Ascending aorta (tissue), 2 donors: ENCODE results near the gene DENND5A. TPM values are rescaled to one million over a fixed set of nuclear protein-coding genes. Genes with fewer than 3 reads are reported as not detected.

Source experiments
- DNase-seq, 2 donors: peaks; one replicate each; pipeline ENCODE4 v3.0.0-alpha.2; 2019; ENCODE audit warnings: low spot score in 2 of 2
- H3K27ac ChIP-seq, 2 donors: fragments of 200-600 bp; sonication (generic); one replicate each; pipeline ENCODE4 v1.5.1; 2016 to 2017; ENCODE audit warnings: mild to moderate bottlenecking in 1 of 2
- H3K27me3 ChIP-seq: fragments of 200-600 bp; sonication (generic); one replicate; pipeline ENCODE4 v1.5.1; 2017
- H3K36me3 ChIP-seq, 2 donors: fragments of 200-600 bp; sonication (generic); one replicate each; pipeline ENCODE4 v1.5.1; 2016
- H3K4me1 ChIP-seq, 2 donors: fragments of 200-600 bp; sonication (generic); one replicate each; pipeline ENCODE4 v1.5.1; 2016 to 2017; ENCODE audit warnings: mild to moderate bottlenecking in 1 of 2
- H3K4me3 ChIP-seq, 2 donors: fragments of 200-600 bp; sonication (generic); one replicate each; pipeline ENCODE4 v1.5.1; 2016 to 2017; ENCODE audit warnings: mild to moderate bottlenecking in 1 of 2
- H3K9me3 ChIP-seq, 2 donors: fragments of 200-600 bp; sonication (generic); one replicate each; pipeline ENCODE4 v1.5.1; 2016
- intact Hi-C: fragments of 100-400 bp; cut with DNase I; formaldehyde crosslinking; loops from one replicate; pipeline ENCODE4 v1.15.1; 2023
- total RNA-seq: library from RNA; depleted of rRNA; stranded (reverse); fragments of >200 nt; gene quantifications from one replicate; pipeline ENCODE4 v1.1.0, GENCODE V29; 2016
- TF ChIP-seq, protein P1 (sequence below), 3 experiments: fragments of 200-600 bp in 2 of 3; fragments of 450-650 bp in 1 of 3; sonication (generic) in 2 of 3; IDR thresholded peaks; one replicate each; pipeline ENCODE4 v1.5.1; 2016 to 2019; ENCODE audit warnings: antibody characterized with exemption in 3 of 3, mild to moderate bottlenecking in 1 of 3, moderate library complexity in 1 of 3

DENND5A gene
- total RNA-seq, 1 donor from 2014 or later: 111 TPM

DNA sequence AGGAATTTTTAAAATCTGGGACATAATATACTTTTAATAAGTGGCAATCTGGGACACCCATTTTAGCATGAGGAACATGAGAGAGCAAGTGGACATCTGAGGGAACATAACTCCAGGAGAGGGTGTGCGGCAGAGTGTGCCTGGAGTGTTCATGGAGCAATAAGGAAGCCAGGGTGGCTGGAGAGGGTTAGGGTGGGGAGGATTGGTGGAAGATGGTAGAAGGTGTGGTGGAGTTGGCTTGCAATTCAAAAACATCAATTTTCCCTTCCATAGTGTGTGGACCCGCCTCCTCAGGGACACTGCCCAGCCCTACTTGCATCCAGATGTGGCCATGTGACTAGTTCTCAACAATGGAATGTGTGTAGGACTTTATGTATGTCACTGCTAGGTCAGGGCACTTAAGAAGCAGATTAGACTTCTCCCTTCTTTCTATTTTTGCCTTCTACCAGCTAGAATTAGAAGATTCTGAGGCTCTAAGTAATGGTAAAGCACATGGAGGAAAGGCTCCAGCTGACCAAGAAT, 4.4 kb upstream of the DENND5A start:
- Histone ChIP-seq H3K27ac (no peak overlapping the region), H3K4me3 (no peak overlapping the region), H3K9me3 (no peaks in the 10 kb centered on the region), H3K4me1 (no peaks in the 10 kb centered on the region), H3K27me3 (no peaks in the 10 kb centered on the region), H3K36me3 (no peaks in the 10 kb centered on the region)
- TF ChIP-seq, protein P1, sequence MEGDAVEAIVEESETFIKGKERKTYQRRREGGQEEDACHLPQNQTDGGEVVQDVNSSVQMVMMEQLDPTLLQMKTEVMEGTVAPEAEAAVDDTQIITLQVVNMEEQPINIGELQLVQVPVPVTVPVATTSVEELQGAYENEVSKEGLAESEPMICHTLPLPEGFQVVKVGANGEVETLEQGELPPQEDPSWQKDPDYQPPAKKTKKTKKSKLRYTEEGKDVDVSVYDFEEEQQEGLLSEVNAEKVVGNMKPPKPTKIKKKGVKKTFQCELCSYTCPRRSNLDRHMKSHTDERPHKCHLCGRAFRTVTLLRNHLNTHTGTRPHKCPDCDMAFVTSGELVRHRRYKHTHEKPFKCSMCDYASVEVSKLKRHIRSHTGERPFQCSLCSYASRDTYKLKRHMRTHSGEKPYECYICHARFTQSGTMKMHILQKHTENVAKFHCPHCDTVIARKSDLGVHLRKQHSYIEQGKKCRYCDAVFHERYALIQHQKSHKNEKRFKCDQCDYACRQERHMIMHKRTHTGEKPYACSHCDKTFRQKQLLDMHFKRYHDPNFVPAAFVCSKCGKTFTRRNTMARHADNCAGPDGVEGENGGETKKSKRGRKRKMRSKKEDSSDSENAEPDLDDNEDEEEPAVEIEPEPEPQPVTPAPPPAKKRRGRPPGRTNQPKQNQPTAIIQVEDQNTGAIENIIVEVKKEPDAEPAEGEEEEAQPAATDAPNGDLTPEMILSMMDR (IDR thresholded peaks at IDR 0.05): no peak
- peak in 1 of 2 donors; percentile 50 for DNase-seq
- intact Hi-C loops: loop anchor here (5.0 kb wide), 3 partner anchors 52 to 193 kb away; partner anchors contain the start of gene ZNF143

DNA sequence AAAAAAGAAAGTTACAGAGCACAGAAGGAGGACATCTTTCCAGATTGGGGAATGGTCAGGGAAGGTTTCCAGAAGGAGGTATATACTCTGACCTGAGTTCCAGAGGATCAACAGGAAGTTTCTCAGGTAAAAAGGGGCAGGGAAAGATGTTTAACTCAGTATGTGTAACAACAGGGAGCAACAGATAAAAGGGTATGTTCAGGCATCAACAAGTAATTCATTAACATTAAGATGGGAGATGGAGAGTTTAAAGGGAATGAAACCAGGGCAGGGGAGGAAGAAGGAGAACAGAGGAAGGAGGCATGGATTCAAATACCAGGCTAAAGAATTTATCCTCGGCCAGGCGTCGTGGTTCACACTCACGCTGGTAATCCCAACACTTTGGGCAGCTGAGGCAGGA, 2.5 kb upstream of the DENND5A start:
- Histone ChIP-seq H3K4me1 (peaks cover 0 to 5% of the 10 kb centered on the region in 2 donors), H3K4me3 (no peak overlapping the region), H3K27me3 (no peaks in the 10 kb centered on the region), H3K9me3 (no peaks in the 10 kb centered on the region), H3K36me3 (no peaks in the 10 kb centered on the region), H3K27ac (no peak overlapping the region)
- peak in 1 of 2 donors; percentile 18 for DNase-seq
- intact Hi-C loops: loop anchor here (5.0 kb wide), 3 partner anchors 50 to 195 kb away; partner anchors contain the start of gene ZNF143
- TF ChIP-seq, protein P1 (IDR thresholded peaks at IDR 0.05): no peak

DNA sequence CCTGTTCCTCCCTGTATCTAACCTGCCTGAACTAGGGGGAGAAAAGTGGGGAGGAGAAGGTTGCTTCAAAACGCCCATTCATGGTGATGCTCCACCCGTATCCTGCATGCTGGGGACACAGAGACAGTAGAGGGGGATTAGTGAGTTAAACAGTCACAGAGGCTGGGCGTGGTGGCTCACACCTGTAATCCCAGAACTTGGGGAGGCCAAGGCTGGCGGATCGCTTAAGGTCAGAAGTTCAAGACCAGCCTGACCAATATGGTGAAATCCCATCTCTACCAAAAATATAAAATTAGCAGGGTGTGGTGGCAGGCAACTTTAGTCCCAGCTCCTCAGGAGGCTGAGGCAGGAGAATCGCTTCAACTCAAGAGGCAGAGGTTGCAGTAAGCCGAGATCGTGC, 1.8 kb upstream of the DENND5A start:
- no peaks in the 10 kb centered on the region for H3K9me3 ChIP-seq
- DNase-seq: peak in 1 of 2 donors; percentile 59
- no peak overlapping the region for H3K27ac ChIP-seq
- H3K4me1 ChIP-seq: peaks cover 0 to 6% of the 10 kb centered on the region in 2 donors
- no peak overlapping the region for H3K4me3 ChIP-seq
- H3K36me3 ChIP-seq: no peaks in the 10 kb centered on the region
- intact Hi-C loops: loop anchor here (5.0 kb wide), 3 partner anchors 50 to 195 kb away; partner anchors contain the start of gene ZNF143
- TF ChIP-seq, protein P1 (IDR thresholded peaks at IDR 0.05): no peak
- no peaks in the 10 kb centered on the region for H3K27me3 ChIP-seq

DNA sequence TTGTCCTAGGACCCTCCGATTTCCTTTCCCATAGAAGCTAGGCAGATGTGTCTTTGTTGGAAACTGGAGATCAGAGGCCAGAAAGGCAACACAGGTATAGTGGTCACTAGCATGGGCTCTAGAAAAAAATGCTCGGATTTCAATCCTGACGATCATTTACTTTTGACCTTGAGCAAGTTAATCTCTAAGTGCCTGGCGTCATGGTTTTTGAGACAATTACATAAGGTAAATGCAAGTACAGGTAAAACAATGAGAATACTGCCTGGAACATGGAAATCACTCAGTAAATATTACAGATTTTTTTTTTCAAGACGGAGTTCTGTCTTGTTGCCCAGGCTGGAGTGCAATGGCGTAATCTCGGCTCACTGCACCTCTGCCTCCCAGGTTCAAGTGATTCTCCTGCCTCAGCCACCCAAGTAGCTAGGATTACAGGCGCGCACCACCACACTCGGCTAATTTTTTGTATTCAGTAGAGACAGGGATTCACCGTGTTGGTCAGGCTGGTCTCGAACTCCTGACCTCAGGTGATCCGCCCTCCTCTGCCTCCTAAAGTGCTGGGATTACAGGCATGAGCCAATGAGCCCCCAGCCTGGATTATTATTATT, 1.1 kb upstream of the DENND5A start:
- H3K9me3 ChIP-seq: no peaks in the 10 kb centered on the region
- H3K4me1 ChIP-seq: peaks cover 0 to 8% of the 10 kb centered on the region in 2 donors
- peak overlapping the region in 1 of 2 donors; percentile 96 for H3K27ac ChIP-seq
- TF ChIP-seq, protein P1 (IDR thresholded peaks at IDR 0.05): no peak
- H3K4me3 ChIP-seq: peak overlapping the region in 1 of 2 donors; percentile 85
- H3K27me3 ChIP-seq: no peaks in the 10 kb centered on the region
- peak in 1 of 2 donors; percentile 47 for DNase-seq
- no peaks in the 10 kb centered on the region for H3K36me3 ChIP-seq
- intact Hi-C loops: loop anchor here (5.0 kb wide), 3 partner anchors 49 to 196 kb away; partner anchors contain the start of gene ZNF143

DNA sequence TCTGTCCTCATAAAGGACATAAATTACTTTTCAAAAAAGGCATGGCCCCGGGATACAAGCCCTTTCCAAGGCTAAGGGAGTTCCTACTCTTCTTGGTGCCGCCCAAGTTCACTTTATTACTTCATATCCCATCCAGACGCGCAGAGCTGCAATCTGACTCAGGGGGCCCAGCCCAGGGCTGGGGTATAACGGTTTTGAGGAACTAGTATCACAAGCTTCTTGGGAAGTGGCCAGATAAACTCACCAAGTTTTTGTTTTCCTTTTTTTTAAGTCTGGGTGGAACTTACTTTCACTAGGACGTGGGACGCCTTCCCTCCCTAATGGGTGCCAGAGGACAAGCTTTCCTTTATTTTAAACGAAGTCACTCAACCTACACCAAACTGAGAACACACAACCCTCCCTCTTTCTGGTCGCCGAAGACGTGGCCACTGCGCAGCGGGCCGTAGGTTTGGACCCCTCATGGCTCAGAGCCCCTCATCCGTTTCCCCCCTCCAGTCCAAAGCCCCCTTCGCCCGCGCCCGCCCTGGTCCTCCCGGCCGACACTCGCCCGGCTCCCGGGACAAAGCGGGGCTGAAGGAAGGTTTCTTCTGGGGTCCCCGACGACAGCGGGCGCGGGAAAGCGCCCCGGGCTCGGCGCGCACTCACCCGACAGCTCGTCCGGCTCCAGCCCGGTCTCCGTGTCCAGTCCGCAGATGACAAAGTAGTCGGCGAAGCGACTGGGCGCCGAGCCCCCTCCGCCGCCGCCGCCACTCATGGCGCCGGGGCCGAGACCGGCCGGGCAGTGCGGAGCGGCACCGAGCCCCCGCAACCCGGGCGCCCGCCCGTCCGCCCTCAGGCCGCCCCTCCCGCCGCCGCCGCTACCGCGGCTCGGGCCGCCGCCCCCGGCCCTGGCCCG, 587 bp downstream of the DENND5A start:
- intact Hi-C loops: loop anchor here (1.0 to 5.0 kb wide), 5 partner anchors 47 to 198 kb away; partner anchors contain the start of genes IPO7, TMEM41B and ZNF143
- peak; percentile 56 to 87 for DNase-seq
- H3K4me3 ChIP-seq: peak overlapping the region; percentile 85 to 91

More for the DNA sequence above, 587 bp downstream of the DENND5A start:
- TF ChIP-seq, protein P1 (IDR thresholded peaks at IDR 0.05): no peak
- H3K4me1 ChIP-seq: peaks cover 0 to 22% of the 10 kb centered on the region in 2 donors
- H3K27ac ChIP-seq: peak overlapping the region; percentile 96 to 97
- no peaks in the 10 kb centered on the region for H3K9me3 ChIP-seq
- no peaks in the 10 kb centered on the region for H3K36me3 ChIP-seq
- H3K27me3 ChIP-seq: no peaks in the 10 kb centered on the region
